Activated CD4-positive, alpha-beta T cell treated with anti-CD3 and anti-CD28 coated beads for 24 hours (primary cell): ENCODE data around the gene GARIN5B.

ENCODE experiments used
- DNase-seq, 2 donors: peaks; one replicate each; pipeline ENCODE4 v3.0.0-alpha.2; 2020; ENCODE audit warnings: low read depth in 2 of 2

GARIN5B gene

DNA sequence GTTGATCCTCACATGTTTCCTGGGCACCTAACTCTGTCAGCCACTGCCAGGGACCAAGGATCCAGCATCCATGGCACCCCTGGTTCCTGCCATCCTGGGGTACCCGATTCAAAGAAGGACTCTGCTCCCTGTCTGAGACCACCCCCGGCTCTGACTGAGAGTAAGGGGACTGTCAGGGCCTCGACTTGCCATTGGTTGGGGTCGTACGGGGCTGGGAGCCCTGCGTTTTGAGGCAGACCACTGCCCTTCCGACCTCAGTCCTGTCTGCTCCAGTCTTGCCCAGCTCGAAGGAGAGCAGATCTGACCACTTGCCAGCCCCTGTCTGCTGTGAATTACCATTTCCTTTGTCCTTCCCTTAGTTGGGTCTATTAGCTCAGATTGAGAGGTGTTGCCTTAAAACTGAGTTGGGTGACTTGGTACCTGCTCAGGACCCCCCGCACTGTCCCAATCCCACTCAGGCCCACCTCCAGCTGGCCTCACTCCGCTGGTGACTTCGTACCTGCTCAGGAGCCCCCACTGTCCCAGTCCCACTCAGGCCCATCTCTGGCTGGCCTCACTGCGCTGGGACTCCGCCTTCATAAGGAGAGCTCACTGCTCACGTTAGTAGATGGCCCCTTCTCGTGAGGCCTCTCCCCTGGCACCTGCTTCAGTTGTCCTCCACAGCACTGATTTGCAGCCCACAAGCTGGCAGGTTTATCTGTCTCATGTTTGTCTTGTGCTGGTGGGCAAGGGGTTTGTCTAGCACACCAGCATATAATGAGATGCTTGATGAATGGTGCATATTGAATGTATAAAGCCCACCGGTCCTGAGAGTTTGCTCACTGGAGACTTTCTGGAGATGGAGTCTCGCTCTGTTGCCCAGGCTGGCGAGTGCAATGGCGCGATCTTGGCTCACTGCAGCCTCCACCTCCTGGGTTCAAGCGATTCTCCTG lies 26.6 kb upstream of the GARIN5B start:
- DNase-seq = no peak

DNA sequence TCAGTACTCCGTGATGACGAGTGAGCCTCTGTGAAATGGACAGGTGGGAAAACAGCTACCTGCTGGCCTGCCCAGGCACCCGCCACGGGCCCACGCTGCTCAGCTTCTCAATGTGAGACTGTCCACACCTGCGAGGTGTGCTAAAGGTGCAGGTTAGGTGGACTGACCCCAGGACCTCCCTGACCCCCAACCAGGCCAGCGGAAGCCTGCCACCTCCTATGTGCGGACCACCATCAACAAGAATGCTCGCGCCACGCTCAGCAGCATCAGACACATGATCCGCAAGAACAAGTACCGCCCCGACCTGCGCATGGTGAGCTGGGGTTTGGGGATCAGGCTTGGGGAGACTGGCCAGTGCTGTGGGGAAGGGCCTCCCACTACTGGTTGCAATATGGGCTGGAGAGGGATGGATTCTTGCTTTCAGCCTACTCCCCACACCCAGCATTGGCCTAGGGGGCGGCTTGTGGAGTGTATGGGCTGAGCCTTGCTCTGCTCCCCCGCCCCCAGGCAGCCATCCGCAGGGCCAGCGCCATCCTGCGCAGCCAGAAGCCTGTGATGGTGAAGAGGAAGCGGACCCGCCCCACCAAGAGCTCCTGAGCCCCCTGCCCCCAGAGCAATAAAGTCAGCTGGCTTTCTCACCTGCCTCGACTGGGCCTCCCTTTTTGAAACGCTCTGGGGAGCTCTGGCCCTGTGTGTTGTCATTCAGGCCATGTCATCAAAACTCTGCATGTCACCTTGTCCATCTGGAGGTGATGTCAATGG lies 24.9 kb upstream of the GARIN5B start:
- no peak for DNase-seq

DNA sequence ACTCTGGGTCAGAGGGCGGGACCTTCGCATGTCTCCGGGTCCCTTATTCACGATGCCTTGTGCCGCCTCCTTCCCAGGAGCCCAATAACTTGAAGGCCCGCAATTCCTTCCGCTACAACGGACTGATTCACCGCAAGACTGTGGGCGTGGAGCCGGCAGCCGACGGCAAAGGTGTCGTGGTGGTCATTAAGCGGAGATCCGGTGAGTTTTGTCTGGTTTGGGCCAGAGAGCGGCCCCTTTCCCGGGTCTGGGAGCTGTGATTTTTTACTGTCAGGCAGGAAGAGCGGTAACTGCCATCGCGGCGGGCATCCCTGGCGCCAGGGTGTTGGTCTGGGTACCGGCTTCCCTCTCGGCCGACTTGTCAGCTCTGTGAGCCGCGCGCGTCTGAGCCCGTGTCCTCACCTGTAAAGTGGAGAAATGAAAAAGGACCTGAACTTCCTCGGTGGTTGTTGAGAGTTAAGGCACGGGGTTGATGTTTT lies 23.5 kb upstream of the GARIN5B start:
- DNase-seq = no peak

DNA sequence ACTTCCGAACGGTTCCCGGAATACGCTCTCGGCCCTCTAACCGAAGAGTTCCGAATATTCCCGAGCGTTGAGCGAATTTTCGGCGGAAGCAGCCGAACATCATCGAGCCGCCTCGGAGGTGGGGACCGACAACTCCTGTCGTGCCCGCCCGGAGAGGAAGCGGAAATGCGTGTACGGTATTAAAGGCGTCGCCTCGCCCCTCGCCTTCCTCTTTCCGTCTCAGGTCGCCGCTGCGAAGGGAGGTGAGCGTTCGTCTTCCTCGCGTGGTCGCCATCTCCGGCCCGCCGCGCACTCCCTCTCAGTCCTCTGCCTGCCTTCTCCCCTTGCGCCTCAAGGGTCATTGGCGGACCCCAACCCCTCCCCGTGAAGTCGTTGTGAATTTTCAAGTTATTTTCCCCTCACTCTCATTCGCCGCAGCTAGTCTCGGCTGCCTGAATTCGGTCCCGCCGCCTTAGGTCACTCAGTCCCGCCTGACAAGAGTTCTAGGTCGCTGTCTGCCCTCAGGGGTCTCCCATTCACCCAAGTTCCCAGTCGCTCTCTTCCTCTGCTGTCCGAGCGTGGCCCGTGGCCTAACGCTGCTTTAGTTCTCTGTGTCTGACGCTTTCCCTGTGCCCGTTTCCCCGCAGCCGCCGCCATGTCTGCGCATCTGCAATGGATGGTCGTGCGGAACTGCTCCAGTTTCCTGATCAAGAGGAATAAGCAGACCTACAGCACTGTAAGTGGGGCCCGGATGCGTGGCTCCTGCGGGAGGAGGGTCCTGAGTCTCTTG lies 22.8 kb upstream of the GARIN5B start, which contains the start of gene RPL28:
Gene RPL28 (plus strand): TSS at position 209 of the 769 bp plus-strand sequence. CDS start 426 bp downstream, at position 635.
- peak; percentile 97 to 98 for DNase-seq

DNA sequence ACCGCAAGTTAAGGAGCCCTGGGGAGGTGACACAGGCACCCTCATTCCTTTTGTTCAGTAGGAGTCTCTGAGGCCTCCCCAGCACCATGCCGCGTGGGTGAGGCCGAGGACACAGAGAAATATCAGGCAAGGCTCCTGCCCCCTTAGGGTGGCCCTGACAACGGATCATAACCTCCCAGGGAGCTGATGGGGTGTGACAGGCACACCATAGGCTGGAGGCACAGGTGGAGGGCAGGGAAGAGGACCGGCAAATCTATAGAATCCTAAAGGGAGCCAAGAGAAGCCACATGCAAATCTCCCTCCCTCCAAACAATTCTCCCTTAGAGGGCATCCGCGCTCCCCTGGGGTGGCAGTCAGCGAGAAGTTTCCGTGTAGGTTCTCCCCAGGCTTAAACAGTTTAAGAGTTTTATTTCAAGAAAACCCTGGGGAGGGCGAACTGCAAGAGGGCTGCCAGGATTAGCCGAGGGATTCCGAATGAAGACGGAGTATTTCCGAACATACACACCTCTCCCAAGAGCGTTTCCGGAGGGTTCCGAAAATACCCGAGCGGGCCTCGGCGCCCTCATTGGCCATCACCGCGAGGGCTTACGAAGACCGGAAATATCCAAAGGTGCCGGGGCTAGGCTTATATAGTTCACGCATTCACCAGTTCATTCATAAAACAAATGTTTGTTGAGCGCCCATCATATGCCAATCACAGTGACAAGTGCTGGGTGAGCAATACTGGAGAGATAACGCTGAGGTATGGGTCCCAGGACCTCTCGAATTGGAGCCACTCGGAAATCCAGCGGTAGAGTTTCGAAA lies 22.1 kb upstream of the GARIN5B start:
- DNase-seq = peak; percentile 95 to 98

DNA sequence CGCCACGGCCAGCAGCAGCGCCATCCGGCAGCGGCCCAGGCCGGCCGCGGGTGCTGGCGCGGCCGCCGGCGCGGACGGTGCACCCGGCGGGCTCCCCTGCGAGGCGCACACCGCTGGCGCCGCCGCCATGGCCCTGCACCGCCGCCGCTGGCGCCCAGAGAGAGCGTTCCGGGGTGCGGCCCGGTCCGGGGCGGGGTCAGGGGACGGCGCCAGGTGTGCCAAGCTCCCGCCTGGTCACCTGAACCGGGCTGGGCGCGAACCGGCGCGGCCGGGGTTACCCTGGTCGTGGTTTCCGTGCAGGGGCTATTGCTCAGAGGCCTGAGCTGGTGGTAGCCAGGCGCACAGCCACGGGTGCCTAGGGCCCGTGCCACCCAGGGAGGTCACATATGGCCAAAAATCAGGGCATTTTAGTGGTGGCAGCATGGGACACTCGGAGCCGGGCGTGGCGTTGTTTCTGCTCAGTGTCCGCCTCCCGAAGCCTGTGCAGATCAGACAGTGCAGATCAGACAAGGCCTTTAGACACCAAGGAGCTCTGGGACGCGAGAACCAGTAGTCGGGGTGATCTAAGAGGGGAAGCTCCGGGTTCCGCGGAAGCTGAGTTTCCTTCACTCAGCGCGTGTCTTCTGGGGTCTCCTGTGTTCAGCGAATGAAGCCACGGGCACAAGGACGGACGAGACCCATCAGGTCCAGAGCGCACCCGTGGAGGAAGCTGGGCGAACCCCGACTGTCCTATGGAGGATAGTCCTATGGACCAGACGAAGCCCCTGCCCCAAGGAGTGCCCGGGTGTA lies 21.3 kb upstream of the GARIN5B start, which contains the start of gene TMEM238:
Gene TMEM238 (minus strand): TSS at position 162 of the 789 bp plus-strand sequence. CDS start 33 bp downstream, at position 129.
- no peak for DNase-seq

DNA sequence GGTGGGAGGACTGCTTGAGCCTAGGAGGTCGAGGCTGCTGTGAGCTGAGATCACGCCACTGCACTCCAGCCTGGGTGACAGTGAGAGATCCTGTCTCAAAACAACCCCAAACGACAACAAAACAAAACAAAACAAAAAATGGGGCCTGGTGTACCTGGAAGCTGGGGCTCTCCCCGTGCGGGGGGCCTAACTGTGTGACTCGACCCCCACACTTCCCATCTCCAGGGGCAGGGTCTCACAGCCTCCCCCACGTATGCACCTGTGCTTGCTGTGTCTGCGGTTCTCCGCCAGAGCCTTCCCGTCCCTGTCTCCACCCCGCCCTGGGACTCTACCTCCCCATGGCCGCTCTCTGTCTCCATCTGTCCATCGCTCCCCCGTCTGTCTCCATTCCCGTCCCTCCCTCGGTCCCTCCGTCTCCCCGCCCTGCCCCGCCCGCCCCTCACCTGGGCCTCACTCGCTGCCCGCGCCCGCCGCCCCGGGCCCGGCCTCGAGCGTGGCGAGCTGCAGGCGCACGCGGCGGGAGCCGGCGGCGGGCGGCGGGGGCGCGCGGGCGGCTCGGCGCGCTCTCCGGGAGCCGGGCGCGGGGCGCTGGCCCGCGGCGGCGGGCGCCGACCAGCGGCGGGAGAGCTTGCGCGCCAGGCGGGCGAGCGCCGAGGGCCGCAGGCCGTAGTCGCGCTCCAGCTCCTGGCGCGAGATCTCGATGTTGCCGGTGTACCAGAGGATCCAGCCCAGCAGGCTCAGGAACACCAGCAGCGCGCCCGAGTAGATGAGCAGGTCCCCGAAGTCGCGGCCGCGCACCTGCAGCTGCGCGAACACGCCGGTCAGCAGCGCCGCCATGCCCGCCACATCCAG lies 20.4 kb upstream of the GARIN5B start:
- peak in 1 of 2 donors; percentile 14 for DNase-seq

DNA sequence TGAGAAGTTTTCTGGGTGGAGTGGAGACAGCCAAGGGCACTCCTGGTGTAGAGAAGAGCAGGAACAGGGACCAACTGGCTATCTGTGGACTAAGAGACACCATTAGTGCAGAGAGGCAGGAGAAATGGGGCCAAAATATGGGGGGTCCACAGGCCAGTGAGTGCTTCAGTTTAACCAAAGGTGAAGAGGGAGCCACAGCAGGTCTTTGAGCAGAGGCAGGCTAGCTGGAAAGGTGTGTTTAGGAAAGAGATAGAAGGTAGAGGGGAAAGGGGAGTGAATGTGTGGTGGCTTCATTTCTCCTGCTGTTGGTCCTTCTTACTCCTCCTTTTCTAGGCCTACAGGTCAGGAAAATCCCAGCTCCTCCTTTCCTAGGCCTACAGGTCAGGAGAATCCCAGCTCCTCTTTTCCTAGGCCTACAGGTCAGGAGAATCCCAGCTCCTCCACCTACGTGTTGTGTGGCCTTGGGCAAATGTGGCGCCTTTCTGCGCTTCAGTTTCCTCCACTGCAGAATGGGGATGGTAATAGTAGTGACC lies 19.5 kb upstream of the GARIN5B start:
- DNase-seq = no peak

DNA sequence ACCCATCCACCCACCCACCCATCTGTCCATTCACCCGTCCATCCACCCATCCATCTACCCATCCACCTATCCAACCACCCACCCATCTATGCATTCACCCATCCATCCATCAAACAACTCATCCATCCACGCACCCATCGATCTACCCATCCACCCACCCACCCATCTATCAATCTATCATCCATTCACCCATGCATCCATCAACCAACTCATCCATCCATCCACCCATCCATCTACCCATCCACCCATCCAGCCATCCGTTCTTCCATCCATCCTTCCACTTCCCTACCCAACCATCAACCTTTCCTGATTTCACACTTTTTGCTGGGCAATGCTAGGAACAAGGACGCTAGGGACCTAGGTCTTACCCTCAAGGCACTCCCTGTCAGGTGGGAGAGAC lies 19.0 kb upstream of the GARIN5B start:
- no peak for DNase-seq

DNA sequence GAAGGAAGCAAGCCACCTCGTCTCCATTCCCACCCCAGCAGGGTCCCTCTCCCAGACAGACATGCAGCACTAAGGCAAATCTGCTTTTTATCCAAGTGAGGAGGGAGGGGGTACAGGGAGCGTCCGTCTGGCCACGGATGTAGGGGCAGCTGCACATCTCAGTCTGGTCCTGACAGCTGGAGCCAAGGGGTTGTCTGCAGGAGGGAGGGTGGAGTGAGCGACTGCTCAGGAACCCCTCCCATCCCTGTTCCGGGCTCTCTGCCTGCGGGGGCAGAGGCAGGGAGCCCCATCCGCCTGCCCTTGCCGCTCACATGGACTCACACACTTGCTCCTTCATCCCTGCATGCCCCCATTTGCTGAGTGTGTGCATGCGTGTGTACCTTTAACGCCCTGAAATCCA lies 16.1 kb upstream of the GARIN5B start:
- DNase-seq = no peak

DNA sequence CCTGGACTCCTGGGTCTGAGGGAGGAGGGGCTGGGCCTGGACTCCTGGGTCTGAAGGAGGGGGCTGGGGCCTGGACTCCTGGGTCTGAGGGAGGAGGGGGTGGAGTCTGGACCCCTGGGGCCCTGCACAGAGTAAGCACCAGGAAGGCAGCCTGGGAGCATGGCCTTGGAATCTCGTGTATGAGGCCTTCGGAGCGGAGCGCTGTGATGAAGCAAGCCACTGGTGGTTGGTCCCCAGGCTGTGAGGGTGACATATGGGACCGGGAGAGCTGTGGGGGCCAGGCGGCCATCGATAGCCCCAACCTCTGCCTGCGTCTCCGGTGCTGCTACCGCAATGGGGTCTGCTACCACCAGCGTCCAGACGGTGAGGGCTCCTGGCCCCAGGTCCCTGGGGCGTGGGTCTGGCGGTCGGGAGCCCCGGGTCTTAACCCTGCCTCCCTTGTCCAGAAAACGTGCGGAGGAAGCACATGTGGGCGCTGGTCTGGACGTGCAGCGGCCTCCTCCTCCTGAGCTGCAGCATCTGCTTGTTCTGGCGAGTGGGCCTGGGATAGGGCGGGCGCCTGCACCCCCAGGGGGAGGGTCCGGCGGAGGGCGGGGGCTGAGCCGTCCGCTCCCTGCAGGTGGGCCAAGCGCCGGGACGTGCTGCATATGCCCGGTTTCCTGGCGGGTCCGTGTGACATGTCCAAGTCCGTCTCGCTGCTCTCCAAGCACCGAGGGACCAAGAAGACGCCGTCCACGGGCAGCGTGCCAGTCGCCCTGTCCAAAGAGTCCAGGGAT lies 14.5 kb upstream of the GARIN5B start:
- DNase-seq = no peak

DNA sequence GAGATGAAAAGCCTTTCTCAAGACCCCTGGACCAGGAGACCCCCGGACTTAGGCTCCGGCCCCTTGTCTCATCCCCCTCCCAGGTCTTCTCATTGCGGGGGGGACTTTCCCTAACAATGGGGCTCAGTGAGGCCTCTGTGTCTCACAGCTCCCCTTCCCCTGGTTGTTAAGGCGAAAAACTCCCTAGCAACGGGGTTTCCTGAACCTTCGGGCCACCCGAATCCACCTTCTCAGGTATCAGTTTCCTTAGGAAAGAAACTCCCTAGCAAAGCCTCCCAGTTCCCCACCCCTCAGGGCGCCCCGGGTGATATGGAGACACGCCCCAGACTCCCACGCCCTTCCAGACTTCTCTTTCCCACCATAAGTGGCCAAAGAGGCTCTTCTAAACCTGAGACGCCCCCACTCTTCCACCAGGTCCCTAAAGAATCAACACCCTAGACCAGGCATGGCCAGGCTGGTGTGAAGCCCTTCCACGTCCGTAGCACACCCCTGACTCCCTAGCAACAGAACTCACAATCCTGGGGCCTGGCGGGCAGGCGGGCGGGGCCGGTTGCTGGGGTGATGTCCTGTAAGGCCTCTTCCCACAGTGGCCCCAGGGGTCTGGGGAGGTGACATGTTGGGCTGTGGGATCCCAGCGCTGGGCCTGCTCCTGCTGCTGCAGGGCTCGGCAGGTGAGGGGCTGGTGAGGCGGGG lies 13.3 kb upstream of the GARIN5B start, which contains the start of gene TMEM190:
Gene TMEM190 (plus strand): TSS at position 586 of the 693 bp plus-strand sequence. CDS start 28 bp downstream, at position 614.
- no peak for DNase-seq

DNA sequence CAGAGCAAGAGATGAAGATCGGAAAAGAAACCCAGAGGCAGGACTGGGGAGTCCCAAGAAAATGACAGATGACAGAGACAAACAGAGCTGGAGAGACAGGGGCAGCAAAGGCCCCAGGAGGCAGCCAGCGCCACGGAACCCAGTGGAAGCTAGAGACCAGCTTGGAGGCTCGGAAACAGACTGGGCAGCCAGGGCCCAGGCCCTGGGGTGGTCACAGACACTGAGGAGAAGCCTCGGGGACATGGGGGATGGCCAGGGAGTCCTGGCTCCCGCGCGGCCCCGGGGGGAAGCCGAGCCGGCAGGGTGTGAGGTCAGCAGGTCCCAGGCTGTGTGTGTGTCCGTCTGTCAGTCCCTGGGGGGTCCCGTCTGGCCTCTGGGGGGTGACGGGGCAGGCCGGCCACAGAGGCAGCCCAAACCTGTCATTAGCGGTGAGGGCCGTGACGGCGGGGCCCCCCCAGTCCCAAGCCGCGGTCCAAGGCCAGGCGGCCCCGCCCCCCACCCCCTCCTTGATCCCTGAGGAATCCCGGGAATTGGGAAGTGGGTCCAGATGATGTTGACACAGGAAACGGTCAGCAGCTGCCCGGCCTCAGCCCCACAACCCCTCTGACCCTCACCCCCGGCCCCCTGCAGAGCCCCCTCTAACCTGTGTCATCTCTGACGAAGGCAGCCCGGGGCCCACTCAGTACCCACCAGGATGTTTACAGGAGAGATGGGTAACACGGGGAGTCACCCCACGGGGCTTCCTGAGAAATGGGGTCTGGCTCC lies 11.1 kb upstream of the GARIN5B start:
- no peak for DNase-seq

DNA sequence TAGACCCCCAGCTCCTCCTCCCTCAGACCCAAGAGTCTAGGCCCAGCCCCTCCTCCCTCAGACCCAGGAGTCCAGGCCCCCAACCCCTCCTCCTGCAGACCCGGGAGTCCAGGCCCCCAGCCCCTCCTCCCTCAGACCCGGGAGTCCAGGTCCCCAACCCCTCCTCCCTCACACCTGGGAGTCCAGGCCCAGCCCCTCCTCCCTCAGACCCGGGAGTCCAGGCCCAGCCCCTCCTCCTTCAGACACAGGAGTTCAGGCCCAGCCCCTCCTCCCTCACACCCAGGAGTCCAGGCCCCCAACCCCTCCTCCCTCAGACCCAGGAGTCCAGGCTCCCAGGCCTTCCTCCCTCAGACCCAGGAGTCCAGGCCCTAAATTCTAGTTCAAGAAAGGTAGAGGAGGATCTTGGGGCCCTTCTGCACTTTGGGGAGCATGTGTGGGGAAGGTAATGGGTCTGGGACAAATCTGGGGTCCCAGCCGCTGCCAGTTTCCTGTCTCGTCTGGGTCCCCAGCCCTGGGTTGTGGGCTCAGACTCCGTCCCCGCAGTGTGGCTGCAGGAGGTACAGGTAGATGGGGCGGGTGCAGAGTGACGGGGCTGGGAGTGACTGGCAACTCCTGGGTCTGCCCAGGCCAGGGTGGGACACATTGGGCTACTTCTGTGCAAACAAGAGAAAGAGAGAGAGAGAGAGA lies 10.4 kb upstream of the GARIN5B start:
- no peak for DNase-seq

DNA sequence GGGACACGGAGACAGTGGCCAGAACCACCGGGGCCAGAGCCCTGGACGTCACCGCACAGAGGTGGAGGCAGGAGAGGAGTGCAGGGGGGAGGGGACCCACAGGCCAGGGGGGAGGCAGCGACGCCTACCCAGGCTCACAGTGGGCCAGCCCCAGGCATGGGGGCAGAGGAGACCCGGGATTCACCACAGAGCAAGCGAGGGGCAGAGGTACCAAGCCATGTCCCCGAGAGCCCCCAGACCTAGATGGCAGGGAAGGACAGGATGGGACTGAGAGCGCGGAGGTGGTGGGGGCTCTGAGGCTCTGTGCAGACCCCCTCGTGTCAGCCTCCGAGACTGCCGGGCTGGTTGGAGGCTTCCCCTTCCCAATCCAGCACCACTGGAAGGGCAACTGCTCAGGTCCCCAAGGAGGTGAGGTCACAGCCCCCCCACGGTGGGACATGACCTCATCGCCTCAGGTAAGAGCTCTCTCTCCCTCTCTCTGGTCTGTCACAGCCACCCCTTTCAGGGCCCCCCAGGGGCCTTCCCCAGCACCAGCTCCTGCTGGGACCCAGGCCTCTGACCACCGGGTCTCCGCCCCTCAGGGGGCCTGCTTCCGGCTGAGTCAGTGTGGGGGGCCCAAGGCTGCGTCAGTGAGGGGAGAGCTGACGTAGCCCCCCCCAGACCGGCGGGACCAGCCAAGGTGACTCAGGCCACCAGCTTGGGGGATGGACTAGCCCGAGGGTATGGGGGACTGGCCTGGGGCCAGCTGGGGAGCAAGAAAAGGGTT lies 9.4 kb upstream of the GARIN5B start:
- DNase-seq = no peak
